OCI-LY3 (cell line): ENCODE results near the gene FKBP5.

Experiments
- H2AFZ ChIP-seq: fragments of 200-600, 300-600 bp; shearing (Covaris generic); 2 replicates; pipeline ENCODE4 v1.6.0; 2014; ENCODE audit warnings: antibody characterized with exemption, low read depth, low read length
- H3K27ac ChIP-seq: fragments of 200-600, 300-600 bp; sonication (generic); 2 replicates; pipeline ENCODE4 v1.5.1; 2014; ENCODE audit warnings: mild to moderate bottlenecking, low read length, moderate library complexity, mixed read lengths
- H3K27me3 ChIP-seq: fragments of 200-600, 300-600 bp; sonication (generic); 2 replicates; pipeline ENCODE4 v1.6.1; 2014; ENCODE audit warnings: low read depth, low read length, mixed read lengths
- H3K36me3 ChIP-seq: fragments of 200-600, 300-600 bp; sonication (generic); replicated peaks from 2 replicates; pipeline ENCODE3; 2014; ENCODE audit warnings: low read depth, low read length, mixed read lengths
- H3K4me1 ChIP-seq: fragments of 300-600, 200-600 bp; sonication (generic); 2 replicates; pipeline ENCODE4 v1.6.1; 2014; ENCODE audit warnings: low read length, mixed read lengths
- H3K4me2 ChIP-seq: fragments of 200-600, 300-600 bp; sonication (generic); 2 replicates; pipeline ENCODE4 v1.6.1; 2014; ENCODE audit warnings: low read length, mixed read lengths
- H3K4me3 ChIP-seq: fragments of 300-600, 200-600 bp; sonication (generic); 2 replicates; pipeline ENCODE4 v1.5.1; 2014; ENCODE audit warnings: antibody characterized with exemption, mild to moderate bottlenecking, low read length, moderate library complexity
- H3K79me2 ChIP-seq: fragments of 300-600, 200-600 bp; shearing (Covaris generic); 2 replicates; pipeline ENCODE4 v1.6.1; 2014; ENCODE audit warnings: mild to moderate bottlenecking, low read length, mixed read lengths
- H3K9ac ChIP-seq: fragments of 300-600, 200-600 bp; shearing (Covaris generic); 2 replicates; pipeline ENCODE4 v1.6.0; 2014; ENCODE audit warnings: mild to moderate bottlenecking, low read length, moderate library complexity
- H3K9me3 ChIP-seq: fragments of 200-600, 300-600 bp; shearing (Covaris generic); 2 replicates; pipeline ENCODE4 v1.6.1; 2014; ENCODE audit warnings: low read length, mixed read lengths; ENCODE audit not compliant: insufficient read depth
- H4K20me1 ChIP-seq: fragments of 200-600, 300-600 bp; sonication (generic); 2 replicates; pipeline ENCODE4 v1.6.1; 2016; ENCODE audit warnings: low read length, mixed read lengths; ENCODE audit not compliant: insufficient read depth
- EZH2phosphoT487 ChIP-seq: fragments of 200-600 bp; shearing (Covaris generic); IDR thresholded peaks from 2 replicates; pipeline ENCODE4 v1.6.1; 2018; ENCODE audit warnings: antibody characterized with exemption, mixed run types, low read depth
- TF ChIP-seq, protein P1 (sequence below): fragments of 200-600, 300-600 bp; sonication (generic); IDR thresholded peaks from 2 replicates; pipeline ENCODE4 v1.5.1; 2014; ENCODE audit warnings: antibody characterized with exemption, low read length, low read depth

Gene FKBP5

DNA sequence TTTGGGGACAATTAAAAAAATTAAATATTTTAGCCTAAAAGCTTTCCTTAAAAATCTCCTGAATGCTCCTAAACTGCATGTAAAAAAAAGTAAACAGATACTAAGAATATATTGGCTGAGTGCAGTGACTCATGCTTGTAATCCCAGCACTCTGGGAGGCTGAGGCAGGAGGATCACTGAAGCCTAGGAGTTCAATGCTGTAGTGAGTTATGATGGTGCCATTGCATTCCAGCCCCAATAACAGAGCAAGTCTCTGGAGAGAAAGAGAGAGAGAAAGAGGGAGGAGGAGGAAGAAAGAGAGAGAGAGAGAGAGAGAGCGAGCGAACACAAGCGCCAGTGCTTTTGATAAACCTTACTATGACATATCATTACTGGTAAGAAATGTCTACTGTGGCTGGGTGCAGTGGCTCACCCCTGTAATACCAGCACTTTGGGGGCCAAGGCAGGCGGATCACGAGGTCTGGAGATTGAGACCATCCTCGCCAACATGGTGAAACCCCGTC is 58.8 kb downstream of the FKBP5 start:
- H3K9me3 ChIP-seq: no peaks in the 10 kb centered on the region
- no peak overlapping the region for H3K27ac ChIP-seq
- no peak overlapping the region for H3K4me2 ChIP-seq
- TF ChIP-seq, protein P1, sequence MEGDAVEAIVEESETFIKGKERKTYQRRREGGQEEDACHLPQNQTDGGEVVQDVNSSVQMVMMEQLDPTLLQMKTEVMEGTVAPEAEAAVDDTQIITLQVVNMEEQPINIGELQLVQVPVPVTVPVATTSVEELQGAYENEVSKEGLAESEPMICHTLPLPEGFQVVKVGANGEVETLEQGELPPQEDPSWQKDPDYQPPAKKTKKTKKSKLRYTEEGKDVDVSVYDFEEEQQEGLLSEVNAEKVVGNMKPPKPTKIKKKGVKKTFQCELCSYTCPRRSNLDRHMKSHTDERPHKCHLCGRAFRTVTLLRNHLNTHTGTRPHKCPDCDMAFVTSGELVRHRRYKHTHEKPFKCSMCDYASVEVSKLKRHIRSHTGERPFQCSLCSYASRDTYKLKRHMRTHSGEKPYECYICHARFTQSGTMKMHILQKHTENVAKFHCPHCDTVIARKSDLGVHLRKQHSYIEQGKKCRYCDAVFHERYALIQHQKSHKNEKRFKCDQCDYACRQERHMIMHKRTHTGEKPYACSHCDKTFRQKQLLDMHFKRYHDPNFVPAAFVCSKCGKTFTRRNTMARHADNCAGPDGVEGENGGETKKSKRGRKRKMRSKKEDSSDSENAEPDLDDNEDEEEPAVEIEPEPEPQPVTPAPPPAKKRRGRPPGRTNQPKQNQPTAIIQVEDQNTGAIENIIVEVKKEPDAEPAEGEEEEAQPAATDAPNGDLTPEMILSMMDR: no peak
- no peaks in the 10 kb centered on the region for H3K79me2 ChIP-seq
- no peaks in the 10 kb centered on the region for H4K20me1 ChIP-seq
- H3K9ac ChIP-seq: no peak overlapping the region
- no peaks in the 10 kb centered on the region for H3K27me3 ChIP-seq
- H2AFZ ChIP-seq: no peak overlapping the region
- peaks cover 32% of the 10 kb centered on the region for H3K36me3 ChIP-seq
- H3K4me3 ChIP-seq: no peak overlapping the region
- no peaks in the 10 kb centered on the region for H3K4me1 ChIP-seq

GRCh38 chr6:35626401-35626800 is 62.3 kb downstream of the FKBP5 start:
- no peaks in the 10 kb centered on the region for H3K4me1 ChIP-seq
- TF ChIP-seq EZH2phosphoT487: no peak
- TF ChIP-seq, protein P1: no peak
- H3K79me2 ChIP-seq: peaks cover 3% of the 10 kb centered on the region; the same call in 1 of the 2 replicates
- no peak overlapping the region for H3K9ac ChIP-seq
- peaks cover 30% of the 10 kb centered on the region for H3K36me3 ChIP-seq
- H3K27me3 ChIP-seq: no peaks in the 10 kb centered on the region
- H3K27ac ChIP-seq: no peak overlapping the region
- no peak overlapping the region for H3K4me3 ChIP-seq
- no peak overlapping the region for H2AFZ ChIP-seq
- no peaks in the 10 kb centered on the region for H3K9me3 ChIP-seq
- H4K20me1 ChIP-seq: no peaks in the 10 kb centered on the region
- no peak overlapping the region for H3K4me2 ChIP-seq

- Histone ChIP-seq H2AFZ (no peak overlapping the region), H3K4me2 (no peak overlapping the region), H3K9ac (no peak overlapping the region), H3K27me3 (no peaks in the 10 kb centered on the region), H4K20me1 (no peaks in the 10 kb centered on the region), H3K79me2 (peaks cover 3% of the 10 kb centered on the region; the same call in 1 of the 2 replicates), H3K4me1 (no peaks in the 10 kb centered on the region), H3K9me3 (no peaks in the 10 kb centered on the region), H3K36me3 (peaks cover 33% of the 10 kb centered on the region), H3K27ac (no peak overlapping the region), H3K4me3 (no peak overlapping the region)
- TF ChIP-seq, protein P1: no peak; the same call in 1 of the 2 replicates
- TF ChIP-seq EZH2phosphoT487: no peak
Measured at GRCh38 chr6:35624341-35625070, 64.2 kb downstream of the FKBP5 start.

DNA sequence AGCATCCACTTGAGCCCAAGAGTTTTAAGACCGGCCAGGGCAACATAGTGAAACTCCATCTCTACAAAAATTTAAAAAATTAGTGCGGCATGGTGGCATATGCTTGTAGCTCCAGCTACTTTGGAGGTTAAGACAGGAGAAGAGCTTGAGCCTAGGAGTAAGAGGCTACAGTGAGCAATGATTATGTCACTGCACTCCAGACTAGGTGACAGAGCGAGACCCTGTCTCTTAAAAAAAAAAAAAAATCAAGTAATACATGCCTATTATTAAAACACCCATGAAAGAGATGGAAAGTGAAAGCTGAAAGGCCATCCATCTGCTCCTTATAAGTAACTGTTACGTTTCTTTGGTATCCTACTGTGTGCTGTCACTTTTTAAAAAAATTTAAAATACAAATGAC is 66.4 kb downstream of the FKBP5 start:
- no peak overlapping the region for H3K27ac ChIP-seq
- TF ChIP-seq EZH2phosphoT487: no peak
- TF ChIP-seq, protein P1: no peak
- no peak overlapping the region for H3K4me2 ChIP-seq
- no peaks in the 10 kb centered on the region for H3K9me3 ChIP-seq
- peaks cover 3% of the 10 kb centered on the region; the same call in 1 of the 2 replicates for H3K79me2 ChIP-seq
- H4K20me1 ChIP-seq: no peaks in the 10 kb centered on the region
- H3K9ac ChIP-seq: no peak overlapping the region
- no peaks in the 10 kb centered on the region for H3K4me1 ChIP-seq
- H3K36me3 ChIP-seq: peaks cover 40% of the 10 kb centered on the region
- no peak overlapping the region for H3K4me3 ChIP-seq
- H3K27me3 ChIP-seq: no peaks in the 10 kb centered on the region
- no peak overlapping the region for H2AFZ ChIP-seq
